Tongue (tissue), 2 donors: ENCODE data around the gene CTNNA2. TPM values are rescaled to one million over a fixed set of nuclear protein-coding genes. Genes with fewer than 3 reads are reported as not detected.
"Not testable (repeated sequence)": the region's sequence is repeated elsewhere in the genome, so short reads cannot be mapped to it uniquely, and the experiment has no call there.

Source experiments
- DNase-seq: peaks from one replicate; pipeline ENCODE4 v3.0.0-alpha.2; 2015
- total RNA-seq: library from RNA; depleted of rRNA; stranded (reverse); fragments of >200 nt; gene quantifications from one replicate; pipeline ENCODE4 v1.2.3, GENCODE V29; 2014

Gene CTNNA2
- total RNA-seq, 1 donor from 2014 or later: 0.92 TPM

DNA sequence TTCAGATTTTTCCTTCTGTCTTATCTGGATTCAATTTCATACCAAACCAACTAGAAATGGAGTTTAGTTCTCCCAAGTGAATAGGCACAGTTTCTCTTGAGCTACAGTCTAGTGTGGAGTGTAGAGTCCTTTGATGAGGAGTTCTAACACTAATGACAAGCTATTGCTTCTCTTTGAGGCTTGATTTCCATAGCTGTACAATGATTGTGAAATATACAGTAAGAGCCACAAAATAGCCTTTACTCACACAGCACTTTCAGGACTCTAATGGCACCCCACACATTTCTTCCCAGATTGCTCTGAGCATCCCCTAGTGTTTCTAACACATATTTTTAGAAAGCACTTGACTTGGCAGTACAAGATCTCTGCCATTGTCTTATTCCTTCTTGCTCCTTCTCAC, 638.4 kb downstream of the CTNNA2 start:
- no peak for DNase-seq

DNA sequence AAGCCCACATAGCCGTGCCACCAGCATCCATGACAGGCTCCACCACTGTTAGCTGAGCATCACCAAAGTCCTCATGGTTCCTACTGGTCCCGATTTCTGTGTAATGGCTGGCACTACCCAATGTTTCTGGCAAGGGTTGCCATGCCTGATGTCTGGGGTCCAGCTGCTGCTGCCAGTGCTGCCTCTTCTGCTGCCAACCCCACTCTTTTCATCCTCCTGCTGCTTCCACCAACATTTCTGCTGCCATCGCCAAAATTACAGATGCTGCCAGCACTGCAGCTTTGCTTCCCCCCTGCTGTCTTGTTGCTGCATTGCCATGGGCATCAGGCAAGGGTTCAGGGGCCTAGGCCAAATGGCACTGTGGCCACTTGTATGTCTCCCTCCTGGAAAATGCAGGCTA, 638.8 kb downstream of the CTNNA2 start:
- DNase-seq: no peak

DNA sequence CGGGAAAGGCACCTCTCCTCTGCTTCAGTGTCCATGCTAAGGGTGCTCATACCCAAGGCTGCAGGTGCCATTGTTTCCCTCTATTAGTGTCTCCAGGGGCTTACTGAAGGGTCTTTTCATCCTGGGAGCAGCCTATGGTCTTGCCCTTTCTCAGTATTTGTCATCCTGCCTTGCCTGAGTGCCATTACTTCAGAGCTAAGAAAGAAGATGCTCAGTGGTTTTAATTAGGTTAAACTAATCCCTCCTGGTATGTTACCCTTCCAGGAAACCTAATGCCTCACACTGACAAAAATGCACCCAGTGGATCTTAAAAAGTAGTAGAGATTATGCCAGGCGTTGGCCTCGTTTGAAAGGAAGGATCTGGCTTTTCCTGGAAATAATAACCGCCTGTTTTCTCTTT, 640.3 kb downstream of the CTNNA2 start:
- no peak for DNase-seq

DNA sequence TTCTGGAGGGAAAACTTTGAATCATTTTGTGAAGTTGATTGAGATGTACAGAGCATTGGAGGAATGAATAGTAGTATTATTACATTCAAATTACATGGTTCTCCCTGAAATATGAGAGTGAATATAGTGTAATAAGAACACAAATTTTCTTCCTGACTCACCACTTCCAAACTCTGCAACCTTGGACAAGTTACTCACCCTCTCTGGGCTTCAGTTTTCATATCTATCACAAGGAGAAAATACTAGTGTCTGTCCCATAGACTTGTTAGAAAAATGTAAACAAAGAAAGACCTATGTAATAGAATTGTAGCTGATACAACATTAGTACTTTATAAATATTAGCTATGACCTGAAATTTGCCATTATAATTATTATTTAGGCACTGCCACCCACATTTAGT, 640.9 kb downstream of the CTNNA2 start:
- no peak for DNase-seq

DNA sequence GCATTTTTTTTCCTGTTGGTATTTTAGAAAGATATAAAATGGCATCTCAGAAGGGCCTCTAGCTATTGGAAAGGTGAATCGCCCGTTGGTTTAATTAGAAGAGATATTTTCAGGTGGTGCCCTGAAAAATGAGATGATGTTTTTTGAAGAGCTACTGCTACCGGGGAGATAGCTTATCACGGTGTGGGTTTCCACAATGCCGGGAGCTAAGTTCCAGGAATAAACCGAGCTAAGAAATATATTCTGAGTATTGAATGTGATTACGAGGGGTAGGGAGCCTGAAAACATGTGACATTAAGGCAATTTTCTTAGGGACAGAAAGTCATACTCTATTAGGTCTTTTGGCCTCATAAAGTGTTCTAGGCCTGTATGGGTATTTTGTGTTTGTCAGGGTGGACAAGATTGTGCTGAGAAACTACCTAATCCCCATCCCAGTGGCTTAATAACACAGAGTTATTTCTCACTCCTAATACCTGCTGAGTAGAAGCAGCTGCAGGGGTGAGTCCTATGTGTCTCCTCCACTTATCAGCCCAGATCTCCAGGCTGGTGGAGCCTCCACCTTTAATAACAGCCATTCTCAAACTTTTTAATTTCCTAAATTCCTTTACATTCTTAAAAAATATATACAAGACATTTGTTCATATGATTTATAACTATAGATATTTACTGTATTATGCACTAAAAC, 641.5 kb downstream of the CTNNA2 start:
- DNase-seq: no peak

DNA sequence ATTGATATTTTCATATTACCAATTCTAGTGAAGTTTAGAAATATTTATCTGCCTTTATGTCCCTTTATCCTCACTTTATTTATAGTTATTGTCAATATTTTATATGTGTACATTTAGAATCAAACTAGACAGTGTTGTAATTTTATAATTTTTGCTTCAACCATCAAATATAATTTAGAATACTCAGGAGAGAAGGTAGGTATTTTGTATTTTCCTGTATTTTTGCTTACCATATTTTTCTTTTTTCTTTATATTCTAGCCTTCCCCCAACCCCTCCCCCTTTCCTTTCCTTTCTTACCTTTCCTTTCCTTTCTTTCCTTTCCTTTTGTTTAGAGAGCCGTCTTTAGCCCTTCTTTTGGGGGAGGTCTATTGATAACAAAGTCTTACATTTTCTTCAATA, 651.5 kb downstream of the CTNNA2 start:
- DNase-seq: no peak

DNA sequence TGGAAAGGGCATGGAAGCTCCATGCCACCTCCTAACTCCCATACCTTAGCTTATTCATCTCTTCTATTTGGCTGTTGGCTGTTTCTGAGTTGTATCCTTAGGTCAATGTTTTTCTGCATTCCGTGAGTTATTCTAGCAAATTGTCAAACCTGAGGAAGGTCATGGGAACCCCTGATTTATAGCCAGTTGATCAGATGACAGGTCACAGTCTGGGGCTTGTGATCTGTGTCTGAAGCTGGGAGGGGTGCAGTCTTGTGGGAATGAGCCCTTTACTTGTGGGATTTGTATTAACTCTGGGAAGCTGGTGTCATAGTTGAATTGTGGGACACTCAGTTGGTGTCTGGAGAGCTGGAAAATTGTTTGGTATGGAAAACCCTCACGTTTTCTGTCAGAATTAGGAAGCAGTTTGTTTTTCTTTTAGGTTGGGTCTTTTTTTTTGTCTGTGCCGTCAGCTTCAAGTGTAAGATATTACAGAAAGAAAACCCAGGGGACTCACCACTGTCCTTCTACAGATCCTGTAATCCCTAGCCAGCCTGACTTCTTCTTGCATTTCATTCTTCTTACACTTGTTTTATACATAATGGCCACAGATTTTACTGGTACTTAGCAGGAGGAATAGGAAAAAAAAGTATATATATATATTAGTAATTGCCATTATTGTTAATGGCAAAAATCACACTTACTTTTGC, 653.8 kb downstream of the CTNNA2 start:
- no peak for DNase-seq

DNA sequence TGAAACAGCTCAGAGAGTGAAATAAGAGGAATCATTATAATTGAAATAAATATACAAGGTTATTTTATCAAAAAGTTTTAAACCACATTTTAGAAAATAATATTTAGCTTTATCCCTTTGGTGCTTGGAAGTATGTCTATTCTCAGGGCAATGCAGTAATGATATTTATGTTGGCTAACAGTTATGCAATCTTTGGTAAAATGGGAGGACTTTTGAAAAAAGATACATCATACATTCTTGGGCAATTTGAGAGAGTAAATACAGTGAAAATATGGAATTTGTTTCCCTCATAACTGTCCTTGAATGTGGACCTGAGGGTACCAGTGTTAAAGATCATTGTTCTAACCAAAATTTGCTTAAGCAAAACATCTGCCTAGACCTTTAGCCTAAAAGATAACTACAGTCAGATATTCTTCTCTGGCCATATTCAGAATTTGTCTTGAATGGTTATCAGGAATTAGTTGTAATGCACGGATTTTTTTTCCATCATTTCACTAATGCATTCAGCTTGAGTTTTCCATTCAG, 654.5 kb downstream of the CTNNA2 start:
- DNase-seq: no peak

DNA sequence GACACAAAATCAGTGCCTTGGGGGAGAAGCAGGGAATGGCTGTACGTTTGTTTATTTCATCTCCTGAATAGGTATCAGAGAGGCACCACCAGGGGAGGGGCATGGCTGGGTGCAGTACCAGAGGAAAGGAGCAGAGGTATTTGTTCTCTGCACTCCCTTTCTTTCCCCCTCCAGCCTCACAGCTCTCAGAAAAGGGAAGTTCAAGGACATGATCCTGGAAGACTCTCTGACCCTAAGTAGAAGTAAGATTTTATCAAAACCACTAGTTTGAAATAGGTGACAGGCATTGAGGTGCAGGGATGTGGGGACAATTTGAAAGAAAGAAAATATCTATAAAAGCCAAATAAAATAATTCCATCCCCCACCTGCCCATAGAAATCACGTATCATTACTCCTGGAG, 655.2 kb downstream of the CTNNA2 start:
- DNase-seq: no peak

DNA sequence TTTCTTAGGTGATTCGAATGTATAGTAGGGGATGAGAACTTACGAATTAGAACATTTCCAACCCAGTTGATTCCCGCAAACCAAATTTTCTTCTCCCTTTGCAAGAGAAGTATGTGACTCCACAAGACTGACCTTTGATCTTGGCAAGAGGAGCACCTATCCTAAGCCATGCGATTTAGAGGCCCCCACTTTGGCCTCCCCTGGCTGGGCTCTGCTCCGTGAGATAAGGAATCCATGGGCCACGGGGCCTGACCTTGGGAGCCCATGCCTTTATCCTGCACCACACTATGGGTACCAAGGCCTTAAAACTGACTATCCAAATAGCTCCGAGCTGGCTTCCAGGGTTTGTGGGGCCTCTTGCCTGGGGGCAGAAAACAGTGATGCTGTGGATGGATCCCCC, 656.0 kb downstream of the CTNNA2 start:
- DNase-seq: no peak

DNA sequence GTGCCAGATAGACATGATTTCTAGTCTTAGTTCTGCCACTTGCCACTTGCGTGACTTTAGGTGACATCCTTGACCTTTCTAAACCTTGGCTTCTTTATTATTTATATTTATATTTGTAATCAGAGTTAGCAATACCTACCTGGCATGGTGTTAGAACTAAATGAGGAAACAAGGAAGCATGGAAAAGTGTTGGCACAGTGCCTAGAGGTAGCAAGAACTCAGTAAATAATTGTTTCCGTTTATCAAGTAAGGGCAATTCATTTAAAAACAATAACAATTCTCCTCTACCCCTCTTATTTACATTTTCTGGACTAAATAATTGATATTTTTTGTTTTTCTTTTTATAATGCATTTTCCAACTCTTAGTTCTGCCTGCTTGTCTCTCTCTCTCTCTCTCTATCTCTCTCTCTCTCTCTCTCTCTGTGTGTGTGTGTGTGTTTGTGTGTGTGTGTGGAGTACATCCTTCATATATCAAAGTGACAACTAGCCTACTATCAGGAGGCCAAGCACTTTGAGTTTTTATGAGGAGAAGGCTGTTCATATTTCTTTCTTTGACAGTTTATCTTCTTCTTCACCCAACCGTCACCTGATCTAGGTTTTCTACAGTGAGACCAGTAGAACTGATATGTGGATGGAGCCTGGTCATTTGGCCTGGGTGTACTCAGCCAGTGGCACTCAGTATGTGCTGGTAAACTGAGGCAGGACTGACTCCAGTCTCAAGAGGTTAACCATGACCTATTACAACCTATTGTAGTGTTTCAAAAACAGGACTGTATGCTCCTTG, 657.2 kb downstream of the CTNNA2 start:
- DNase-seq: no peak

DNA sequence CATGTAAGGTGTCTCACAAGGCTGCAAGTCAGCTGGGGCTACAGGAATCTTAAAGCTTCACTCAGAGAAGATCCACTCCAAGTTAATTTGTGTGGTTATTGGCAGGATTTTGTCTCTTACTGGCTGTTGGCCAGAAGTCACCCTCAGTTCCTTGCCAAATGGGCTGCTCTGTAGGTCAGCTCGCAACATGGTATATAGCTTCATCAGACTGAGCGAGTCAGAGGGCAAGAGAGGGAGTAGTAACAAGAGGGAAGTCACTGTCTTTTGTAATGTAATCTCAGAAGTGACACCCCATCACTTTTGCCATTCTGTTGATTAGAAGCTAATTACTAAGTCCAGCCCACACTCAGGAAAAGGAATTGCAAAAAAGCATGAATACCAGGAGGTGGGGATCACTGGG, 672.2 kb downstream of the CTNNA2 start:
- no peak for DNase-seq

DNA sequence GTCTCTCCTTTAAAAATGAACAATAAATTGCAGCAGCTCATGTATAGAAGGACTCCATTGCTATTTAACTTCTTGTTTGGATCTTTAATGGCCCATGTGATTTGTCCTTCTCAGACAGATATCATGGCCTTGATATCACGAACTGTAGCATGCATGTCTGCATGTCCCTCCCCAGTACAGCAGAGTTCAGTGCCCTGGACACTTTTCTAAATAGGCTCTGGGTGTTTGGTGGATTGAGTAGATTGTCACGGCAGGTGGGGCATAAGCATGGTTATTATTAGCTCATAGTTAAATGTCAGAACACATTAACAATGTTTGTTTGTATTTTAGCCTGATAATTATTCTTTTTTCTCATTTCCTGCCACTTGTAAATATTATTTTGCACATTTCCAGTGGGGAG, 673.4 kb downstream of the CTNNA2 start:
- DNase-seq: peak; percentile 13

DNA sequence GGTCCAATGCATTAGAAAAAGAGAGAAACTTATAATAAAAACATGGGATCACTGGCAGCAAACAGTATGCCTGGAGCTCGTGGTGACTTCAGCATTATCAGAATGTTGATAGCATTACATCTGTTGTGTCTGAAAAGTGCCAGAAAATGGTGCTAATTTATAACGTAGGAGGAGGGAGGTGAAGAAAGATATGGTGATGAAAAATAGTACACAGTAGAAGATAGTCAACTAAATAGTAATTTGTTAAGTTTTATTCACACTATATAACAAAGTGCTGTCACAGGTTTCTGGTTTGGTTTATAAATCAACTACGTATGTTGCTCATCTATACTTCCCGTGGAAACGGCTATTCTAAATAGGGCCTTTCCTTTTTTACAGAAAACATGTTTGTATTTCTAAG, 674.3 kb downstream of the CTNNA2 start:
- no peak for DNase-seq

DNA sequence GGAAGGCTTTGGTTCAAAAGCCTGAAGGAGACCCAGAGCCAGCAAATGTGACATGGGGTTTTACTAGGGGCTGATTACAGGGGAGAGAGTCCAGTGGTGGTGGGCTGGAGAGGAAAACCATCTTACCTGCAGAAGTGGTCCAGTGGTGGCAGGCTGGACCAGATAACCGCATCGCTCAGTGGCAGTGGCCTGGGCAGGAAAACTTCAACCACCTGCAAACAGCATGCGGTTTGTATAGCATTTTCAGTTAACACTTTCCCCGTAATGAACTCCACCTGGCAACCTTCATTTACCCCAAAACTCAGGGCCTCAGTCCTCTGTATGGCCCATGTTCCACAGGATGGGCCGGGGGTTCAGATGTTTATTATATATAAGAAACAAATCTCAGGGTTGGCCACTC, 677.3 kb downstream of the CTNNA2 start:
- DNase-seq: no peak

DNA sequence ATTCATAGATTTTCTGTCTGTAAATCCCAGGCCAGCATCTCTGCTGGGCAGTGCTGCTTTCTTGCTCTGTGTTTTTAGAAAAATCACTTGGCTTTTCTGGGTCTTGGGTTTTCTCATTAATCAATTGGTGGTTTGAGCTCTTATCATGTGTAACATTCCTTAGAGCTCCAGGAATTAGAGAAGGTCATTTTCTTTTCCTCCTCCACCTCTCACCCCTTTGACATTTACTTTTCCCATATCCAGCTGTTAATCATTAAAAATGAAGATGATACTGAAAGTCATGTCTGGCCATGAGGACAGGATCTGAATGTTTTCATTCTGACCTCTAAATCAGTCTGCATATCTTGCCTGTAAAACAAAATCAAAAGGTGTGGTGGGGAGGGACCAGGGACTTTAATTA, 680.7 kb downstream of the CTNNA2 start:
- DNase-seq: no peak

DNA sequence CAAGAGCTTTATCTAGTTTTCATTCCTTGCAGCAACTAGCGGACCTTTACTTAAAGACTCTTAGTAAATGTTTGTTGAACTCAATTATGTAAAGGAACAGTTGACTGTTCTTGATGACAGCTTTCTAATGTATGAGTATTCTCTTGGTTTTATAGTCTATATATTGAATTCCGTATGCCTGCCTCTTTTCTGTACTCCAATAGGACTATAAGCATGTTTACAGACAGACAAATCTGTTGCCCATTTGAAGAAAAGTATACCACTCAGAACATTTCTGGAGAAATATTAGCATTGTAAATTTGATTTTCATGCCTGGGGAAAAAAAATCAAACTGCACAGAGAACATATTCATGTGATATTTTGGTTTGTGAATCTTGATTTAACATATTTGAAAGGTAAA, 682.2 kb downstream of the CTNNA2 start:
- DNase-seq: no peak

DNA sequence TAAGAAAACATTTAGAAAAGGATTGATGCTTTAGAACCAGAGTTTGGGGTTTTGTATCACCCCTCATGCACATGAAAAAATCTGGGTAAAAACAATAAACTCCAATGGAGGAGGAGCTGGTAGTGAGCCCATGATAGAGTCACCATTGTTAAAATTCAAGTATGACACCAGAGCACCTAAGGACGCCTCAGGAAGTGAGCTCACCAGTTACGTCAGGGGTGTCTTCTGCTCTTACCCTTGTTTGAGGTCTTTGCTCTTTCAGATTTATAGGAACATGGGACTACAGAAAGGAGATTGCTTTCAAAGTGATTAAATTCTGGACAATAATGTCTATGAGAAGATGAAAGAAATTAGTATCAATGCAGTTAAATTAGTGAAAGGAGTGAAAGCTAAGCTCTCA, 685.2 kb downstream of the CTNNA2 start:
- no peak for DNase-seq

DNA sequence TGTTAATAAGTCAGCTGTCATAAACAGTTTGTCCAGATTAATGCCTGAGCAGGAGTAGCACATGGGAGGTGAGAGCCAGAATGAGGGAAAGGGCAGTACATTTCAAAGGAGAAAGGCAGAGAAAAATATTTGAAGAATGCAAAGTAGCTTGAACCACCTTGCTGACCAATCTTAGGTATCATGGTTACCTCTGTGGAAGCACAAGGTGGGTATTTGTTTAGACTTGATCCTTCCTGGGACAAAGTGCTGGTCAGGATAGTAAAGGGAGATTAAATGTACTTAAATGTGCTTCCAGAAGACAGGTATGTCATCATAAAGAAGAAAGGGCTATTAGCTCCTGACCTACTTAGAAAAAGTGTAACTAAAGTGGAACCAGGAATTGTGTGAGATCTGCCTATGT, 686.7 kb downstream of the CTNNA2 start:
- DNase-seq: no peak

DNA sequence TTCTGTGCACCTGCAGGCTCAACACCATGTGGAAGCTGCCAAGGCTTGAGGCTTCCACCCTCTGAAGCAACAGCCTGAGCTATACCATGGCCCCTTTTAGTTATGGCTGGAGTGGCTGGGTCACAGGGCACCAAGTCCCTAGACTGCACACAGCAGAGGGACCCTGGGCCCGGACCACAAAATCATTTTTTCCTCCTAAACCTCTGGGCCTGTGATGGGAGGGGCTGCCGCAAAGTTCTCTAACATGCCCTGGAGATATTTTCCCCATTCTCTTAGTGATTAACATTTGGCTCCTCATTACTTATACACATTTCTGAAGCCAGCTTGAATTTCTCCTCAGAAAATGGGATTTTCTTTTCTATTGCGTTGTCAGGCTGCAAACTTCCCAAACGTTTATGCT, 691.1 kb downstream of the CTNNA2 start:
- DNase-seq: not testable (repeated sequence)

DNA sequence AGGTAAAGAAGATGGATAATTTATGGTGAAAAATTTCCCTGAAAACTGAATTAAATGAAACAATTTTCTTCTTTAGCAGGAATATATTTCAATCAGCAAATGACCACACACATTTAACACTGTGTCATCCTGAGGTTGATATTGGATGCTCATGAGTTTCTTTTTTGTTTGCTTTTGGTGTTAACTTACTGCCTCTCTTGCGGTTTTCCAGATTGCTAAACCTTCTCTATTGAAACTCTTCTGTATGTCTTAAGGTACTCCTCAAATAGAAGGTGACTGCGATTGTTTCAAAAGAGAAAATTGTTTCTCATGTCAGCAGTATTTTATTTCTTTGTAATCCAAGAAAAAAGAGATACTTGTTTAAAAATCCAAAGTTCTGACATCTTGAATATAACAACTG, 692.6 kb downstream of the CTNNA2 start:
- DNase-seq: no peak

DNA sequence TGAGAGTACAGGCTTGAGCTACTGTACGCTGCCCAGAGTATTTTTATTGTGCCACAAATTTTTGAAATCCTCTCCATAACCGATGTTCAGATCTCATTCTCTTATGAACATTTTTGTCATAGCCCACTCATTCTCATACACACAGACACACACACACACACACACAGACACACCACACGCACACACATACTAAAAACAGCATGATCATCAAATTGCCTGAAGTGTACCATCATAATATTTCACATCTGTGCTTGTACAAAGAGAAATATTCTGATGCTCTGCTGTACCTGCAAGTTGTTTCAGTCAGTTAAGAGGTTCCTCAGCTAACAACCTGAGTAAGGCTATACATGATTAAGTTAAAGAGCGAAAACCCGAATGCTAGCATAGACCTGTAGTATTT, 696.6 kb downstream of the CTNNA2 start:
- no peak for DNase-seq

DNA sequence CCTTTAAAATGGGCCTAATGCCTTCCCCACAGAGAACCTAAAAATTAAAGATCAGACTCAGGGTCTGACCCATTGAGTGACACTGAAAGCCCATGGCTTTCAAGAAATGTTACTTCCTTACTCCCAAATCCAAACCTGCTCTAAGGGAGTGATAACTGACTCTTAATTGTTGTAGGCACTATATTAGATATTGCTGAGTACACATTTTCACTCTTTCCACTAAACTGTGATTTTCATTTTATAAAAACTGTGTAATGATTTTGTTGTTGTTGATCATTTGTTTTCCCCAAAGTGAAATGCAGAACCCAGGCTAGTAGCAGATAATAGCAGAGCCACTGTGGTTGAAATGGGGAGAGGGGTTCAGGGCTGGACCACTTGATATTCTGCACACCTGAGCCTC, 704.6 kb downstream of the CTNNA2 start:
- no peak for DNase-seq
